HG03159 (cell line): ENCODE data around the gene MAP7D2.
"Not testable (repeated sequence)": the region's sequence is repeated elsewhere in the genome, so short reads cannot be mapped to it uniquely, and the experiment has no call there.

Experiments used
- ATAC-seq: cut with Tn5 transposase; IDR thresholded peaks from one replicate; pipeline ENCODE4 v1.9.1; 2021; ENCODE audit warnings: mild to moderate bottlenecking, moderate library complexity; ENCODE audit not compliant: unreplicated experiment

MAP7D2 gene

DNA sequence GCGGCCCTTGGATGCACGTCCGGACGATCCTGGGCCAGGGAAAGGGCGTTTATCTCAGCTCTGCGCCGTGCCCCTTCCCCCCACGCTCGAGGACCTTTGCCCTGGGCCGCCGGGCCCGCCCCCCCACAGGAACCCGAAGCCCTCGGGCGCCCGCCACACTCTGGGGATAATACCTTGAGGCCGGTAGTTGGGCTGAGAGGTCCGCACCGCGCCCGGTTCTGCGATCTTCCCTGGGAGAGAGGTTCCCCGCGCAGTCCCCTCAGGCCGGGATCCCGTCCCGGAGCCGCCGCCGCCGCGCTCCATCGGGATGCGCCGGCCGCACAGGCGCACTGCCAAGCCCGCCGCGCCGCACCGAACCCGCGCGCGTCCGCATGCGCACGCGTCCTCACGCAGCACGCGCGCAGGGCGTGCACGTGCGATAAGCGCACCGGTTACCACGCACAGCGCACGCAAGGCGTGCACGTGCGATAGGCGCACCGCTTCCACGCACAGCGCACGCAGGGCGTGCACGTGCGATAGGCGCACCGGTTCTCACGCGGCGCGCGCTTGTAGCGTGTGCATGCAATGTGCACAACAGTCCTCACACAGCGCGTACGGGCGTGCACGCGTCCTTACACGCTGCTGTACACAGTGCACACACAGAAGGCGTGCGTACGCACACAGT lies at the start of gene MAP7D2:
Gene MAP7D2, minus strand, starts transcription at position 331 of the 664 bp plus-strand sequence. Its CDS starts 28 bp downstream, at position 303.
- ATAC-seq = no peak

DNA sequence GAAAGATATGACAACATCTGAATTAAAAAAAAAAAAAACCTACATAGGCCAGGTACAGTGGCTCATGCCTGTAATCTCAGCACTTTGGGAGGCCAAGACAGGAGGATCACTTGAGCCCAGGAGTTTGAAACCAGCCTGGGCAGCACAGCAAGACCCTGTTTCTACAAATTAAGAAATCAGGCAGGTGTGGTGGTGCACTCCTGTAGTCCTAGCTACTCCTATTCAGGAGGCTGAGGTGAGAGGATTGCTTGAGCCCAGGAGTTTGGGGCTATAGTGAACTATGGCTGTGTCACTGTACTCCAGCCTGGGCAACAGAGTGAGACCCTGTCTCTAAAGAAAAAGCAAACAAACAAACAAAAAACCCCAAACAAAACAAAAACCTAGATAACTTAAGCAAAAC lies 45.8 kb upstream of the MAP7D2 start:
- ATAC-seq = not testable (repeated sequence)

DNA sequence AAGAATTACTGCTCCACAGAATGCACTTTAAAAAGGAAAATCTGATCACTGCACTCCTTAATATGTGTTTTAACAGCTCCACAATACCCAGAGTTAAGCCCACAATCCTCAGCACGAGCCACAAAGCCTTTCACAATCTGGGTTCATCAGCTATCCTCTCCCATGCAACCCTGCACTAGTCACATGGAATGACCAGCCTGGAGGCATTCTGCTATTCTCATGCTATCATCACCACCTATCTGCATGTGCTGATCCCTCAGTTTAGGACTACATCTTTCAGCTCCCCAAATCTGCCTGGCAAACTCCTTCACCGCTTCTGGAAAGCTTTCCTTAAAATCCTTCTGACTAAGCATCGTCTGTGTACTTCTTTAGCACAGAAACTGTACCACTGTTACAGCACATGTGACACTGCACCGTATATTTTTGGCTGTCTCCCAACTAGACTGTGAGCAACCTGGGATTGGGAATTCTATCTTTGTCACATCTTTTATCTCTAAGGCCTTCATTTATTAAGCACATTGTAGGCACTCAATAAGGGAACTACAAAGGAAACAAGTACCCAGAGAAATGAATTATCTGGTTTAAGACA lies 43.2 kb upstream of the MAP7D2 start:
- ATAC-seq = no peak

DNA sequence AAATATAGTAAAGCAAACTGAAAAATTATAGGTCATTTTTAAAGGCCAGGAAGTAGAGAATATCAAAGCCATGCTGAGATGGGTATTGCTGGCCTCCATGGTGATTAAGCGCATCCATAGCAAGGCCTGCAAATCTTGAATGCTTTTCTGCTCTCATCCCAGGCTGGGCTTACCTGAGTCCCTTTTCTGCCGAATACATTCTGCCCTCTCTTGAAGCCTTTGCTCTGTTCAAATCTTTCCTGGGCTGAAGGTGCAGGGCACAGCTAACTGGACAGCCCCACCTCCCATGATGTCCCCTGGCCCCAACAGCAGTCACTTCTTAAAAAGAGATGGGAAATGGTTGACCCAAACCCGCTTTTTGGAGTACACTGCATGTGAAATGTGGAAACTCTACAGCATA lies 35.0 kb upstream of the MAP7D2 start:
- no peak for ATAC-seq

DNA sequence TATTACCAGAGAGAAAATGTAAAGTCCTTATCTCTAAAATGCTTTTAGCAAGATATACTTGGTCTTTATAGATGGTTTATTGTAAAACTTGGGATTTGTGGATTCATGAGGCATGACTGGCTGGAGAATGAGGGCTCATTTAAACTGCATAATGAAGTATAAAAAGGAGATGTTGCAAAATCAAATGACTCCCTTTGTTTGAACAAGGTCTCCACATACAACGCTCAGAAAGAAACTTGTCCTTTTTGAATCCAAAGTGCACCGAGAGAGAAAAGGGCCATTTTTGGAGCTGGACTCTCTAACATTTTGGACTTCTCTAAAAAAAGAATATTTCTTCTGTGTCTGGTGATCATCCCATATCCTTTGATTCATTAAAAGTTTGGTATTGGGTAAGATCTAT lies 32.6 kb upstream of the MAP7D2 start:
- ATAC-seq = no peak

DNA sequence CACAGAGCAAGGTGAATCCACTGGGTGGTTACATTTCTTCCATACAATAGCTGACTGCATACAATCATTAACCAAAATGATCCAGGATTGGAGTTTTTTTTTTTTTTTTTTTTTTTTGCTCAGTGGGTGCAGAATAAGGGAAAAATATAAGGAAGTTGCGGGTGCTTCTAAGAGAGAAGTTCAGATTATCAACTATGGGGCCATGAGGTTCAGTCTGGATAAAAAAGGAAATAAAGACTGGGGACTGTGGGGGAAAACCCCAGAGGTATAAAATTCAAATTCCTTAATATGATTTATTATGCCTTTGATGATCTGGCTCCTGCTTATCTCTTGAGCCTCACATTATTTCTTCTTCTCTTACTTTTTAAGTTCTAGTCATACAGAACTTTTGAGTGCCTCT lies 30.9 kb upstream of the MAP7D2 start:
- no peak for ATAC-seq

DNA sequence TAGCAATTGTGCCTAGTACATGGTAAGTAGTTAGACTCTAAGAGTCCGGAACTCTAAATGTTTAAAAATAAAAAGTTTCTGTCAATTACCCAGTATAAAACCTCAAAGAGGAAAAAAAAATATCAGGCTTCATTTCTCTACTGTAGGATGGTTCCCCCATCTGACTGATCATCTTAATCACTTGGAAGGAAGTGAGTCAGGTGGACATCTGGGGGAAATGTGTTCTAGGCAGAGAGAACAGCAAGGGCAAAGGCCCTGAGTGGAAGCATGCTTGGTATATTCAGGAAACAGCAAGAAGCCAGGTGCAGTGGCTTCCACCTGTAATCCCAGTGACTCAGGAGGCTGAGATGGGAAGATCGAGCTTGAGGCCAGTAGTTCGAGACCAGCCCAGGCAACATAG lies 27.8 kb upstream of the MAP7D2 start:
- no peak for ATAC-seq

DNA sequence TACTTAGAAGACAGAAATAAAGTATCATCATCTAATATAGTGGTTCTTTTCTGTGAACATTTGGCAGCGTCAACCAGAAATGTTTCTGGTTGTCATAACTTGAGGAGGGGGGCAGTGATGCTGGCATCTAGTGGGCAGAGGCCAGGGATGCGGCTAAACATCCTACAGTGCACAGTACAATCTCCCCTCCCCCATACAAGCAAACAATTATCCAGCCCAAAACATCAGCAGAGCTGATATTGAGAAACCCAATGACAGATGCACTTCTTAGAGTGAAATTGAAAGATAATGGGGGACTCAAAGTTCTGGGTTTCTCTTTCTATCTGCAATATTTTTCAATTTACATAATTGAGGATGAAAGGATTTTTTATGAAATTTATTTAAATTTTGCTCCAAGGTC lies 26.9 kb upstream of the MAP7D2 start:
- no peak for ATAC-seq

DNA sequence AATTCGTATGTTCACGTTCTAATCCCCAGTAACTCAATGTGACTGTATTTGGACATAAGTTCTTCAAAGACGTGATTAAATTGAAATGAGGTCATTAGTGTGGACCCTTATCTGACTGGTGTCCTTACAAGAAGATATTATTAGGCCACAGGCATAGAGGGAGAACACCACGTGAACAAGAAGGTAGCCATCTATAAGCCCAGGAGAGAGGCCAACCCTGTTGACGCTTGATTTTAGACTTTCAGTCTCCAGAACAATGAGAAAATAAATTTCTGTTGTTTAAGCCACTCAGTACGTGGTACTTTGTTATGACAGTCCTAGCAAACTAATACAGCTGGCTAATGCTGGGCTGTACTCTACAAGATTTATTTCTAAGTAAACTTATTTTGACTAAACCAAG lies 26.4 kb upstream of the MAP7D2 start:
- no peak for ATAC-seq

DNA sequence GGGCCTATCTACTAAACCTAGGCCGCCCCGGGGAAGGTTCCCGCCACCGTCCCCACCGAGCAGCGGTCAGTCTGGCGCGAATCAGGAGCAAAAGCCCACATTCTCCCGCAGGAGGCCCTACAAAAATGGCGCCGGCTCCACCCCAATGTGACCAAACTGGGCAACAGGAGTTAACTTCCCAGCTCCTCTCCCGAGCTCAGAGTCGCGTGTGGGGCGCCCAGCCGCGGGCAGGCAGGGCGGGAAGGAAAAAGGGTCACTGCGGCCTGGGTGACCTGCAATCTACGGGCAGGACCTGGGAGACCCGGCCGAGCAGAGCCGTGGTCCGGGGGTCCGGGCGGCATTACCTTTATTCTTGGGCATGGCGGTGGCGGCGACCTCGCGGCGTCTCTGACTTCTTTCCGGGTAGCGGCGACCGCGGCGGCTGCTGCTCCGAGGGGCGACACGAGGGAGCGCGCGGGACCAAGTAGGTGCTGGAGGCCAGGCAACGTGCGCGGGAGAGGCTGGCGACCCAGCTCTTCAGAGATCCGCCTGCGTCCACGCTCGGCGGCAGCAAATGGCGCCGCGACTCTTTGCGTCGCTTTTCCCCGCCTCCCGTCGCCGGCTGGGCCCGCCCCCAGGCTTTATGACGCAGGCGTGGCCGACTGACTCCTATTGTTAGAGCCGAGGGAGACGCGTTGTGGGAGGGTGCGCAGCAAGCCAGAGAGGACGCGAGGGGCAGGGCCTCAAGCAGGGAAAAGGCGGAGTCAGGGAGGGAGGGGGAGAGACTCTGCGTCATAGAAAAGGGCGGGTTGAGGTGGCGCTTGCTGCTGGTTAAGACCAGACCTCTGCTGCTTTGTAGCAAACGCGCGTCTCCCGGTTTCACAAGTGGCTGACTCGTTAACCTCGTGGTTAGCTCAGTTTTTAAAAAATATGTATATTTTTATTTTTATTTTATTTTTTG lies 24.8 kb upstream of the MAP7D2 start, which contains the start of gene EIF1AX:
Gene EIF1AX, minus strand, starts transcription at position 558 of the 940 bp plus-strand sequence. Its CDS starts 198 bp downstream, at position 360.
- peak; percentile 98 for ATAC-seq

DNA sequence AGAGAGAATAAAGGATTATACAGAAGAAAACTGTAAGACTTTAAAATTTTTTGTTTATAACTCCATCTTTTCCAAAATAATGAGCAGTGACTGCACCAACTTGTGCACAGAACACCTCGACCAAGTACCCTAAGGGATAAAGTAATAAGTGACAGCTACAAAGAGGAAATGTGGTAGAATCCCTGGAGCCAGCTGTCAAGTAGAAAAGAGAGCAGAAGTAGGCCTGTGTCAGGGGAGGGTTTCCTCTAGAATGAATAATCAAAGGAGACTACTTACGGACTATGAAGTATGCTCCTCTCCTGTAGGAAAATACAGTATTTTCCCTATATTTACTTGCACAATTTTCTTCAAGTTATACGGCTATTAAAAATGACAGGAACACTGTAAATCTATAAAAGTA lies 23.7 kb upstream of the MAP7D2 start:
- ATAC-seq = no peak

DNA sequence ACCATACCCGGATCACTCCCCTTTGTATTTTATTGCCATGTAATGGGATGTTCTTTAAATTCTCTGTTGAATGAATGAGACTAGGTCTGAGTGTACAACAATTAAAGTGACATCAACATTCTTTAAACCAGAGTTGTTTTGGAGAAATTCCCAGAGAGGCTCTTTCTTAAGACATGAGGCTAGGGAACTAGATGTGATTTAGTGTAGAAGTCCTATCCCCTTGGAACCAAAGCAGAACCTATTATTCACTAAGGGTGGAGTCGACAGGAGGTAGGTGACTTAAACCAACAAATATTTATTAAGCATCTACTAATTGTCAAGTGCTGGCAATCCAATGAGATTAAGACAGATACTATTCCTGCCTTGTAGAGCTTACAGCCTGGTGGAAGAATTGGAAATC lies 23.3 kb upstream of the MAP7D2 start:
- ATAC-seq = no peak

DNA sequence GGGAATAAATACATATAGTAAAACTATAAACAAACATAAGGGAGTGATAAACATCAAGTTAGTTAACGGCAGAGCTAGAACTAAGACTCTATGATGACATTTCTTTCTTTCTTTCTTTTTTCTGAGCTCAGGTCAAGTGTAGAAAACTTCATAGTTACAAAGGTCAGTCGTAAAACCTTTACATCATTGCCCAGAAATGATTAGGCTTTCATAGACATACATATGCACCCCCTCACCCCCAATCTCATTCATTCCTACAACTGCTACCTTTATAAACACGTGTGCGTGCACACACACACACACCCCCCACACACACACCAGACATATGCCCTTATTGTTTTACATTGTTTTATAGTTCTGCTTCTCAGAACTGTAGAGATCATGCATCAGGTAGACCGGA lies 19.2 kb upstream of the MAP7D2 start:
- ATAC-seq = no peak

DNA sequence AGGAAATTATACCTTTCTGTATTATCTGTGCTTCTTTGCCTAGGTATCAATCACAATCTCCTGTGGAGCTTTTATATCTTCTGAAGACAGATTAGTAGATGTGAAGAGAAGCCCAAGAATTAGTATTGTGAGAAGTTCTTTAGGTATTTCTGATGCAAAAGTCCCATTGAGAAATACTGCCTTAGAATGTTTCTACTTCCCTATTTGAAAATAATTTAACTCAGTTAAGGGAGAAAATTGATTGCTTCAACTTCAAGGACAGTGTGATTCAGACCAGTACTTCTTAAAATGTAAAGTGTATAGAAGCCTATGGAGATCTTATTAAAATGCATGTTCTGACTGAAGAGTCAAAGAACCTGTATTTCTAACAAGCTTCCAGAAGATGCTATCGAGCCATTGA lies 16.0 kb upstream of the MAP7D2 start:
- ATAC-seq = no peak

DNA sequence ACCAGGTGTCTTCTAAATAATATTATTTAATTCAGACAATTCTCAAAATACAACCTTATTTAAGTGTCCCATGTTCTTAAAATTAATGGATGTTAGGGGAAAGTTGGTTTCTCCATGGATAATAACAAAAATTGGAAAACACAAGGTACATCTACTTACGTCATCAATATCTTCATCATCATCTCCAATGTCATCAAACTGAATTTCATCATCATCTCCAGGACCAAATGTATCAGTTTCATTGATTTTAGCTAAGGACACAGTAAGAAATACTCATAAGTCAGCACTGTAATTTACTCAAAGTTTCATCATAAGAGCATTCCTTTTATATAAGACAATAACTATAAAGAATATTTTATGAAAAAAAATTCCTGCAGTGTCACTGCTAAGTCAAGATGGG lies 13.7 kb upstream of the MAP7D2 start:
- ATAC-seq = no peak

DNA sequence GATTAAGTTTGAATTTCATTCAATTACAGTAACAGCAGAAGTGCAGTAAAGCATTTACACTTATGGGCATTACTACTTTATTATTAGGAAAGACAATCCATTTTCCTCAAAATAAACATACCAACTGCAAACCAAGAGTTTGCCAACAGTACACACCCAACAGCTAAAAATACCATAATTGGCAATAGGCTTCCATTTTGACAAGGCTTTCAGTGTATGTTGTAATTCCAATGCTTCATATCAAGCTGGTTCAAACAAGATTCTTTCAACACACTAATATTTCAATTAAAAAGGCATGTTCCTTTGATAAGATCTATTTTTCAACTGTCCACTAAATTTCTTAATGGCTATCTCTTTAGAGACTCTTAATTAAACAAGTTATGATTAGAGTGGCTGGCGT lies 12.8 kb upstream of the MAP7D2 start:
- ATAC-seq = no peak

DNA sequence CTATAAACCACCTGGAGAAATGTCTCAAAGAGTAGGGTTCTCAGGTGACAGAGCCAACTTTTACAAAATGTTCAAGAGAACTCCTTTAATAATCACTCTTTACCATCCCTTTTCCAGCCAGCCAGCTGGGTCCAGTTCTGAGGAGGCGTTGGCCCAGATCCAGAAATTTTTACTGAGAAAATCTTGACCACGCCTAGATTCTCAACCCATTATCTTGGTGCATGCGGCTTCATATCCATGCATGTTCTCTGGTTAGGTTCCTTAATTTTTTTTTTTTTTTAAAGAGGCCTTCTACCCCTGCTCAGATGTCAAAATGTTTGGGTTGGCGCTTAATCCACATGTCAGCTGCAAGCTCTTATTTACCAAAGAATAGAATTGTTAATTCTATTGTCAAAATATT lies 12.0 kb upstream of the MAP7D2 start:
- ATAC-seq = no peak

DNA sequence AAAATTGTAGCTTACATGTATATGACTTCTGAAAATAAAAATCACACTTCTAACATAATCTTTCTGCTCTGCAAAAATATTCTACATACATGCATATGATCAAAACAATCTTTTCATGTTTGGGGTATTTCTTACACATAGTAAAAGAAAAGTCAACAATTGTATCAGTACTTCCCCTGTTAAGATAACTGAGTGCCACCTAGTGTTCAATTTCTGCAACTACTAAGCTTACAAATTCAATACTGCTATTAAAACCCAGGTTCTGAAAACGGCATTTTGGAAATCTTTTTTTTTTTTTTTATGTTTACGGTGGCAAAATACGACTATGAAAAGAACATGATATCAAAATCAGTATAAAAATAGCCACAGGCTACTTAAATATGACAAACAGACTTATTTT lies 10.7 kb upstream of the MAP7D2 start:
- ATAC-seq = peak; percentile 68

DNA sequence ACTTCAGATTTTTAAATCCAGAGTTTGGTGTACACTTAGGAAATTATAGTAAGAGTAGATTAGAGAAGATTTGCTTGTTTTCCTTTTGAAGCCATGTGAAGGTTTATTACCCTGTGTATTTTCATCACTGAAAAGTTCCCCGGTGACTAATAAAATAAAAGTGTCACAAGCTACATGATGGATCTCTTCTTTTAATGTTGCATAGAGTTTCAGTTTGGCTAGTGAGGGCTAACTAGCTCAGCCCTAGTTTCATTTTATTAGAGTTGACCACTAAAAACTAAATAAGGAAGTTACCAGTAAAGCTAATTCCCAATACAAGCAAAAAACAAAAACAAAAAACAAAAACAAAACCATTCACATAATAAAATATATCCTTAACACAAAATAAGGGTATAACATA lies 10.1 kb upstream of the MAP7D2 start:
- peak; percentile 60 for ATAC-seq

DNA sequence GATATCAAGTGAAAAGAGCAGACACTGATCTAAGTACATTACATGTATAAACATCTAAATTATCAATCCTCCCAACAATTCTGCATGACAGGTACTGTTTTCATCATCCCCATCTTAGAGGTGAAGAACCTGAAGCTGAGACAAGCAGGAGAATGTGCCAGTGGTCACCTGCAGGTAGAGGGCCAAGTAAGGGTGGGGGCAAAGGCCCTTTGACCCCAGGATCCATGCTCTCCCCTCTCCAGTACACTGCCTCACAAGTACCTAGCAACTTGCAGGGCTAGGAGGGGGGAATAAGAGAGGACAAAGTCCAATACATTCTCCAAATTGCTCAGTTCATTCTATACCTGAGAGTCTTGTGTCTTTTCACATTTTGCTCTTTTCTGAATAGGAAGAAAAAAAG lies 8.3 kb upstream of the MAP7D2 start:
- no peak for ATAC-seq

DNA sequence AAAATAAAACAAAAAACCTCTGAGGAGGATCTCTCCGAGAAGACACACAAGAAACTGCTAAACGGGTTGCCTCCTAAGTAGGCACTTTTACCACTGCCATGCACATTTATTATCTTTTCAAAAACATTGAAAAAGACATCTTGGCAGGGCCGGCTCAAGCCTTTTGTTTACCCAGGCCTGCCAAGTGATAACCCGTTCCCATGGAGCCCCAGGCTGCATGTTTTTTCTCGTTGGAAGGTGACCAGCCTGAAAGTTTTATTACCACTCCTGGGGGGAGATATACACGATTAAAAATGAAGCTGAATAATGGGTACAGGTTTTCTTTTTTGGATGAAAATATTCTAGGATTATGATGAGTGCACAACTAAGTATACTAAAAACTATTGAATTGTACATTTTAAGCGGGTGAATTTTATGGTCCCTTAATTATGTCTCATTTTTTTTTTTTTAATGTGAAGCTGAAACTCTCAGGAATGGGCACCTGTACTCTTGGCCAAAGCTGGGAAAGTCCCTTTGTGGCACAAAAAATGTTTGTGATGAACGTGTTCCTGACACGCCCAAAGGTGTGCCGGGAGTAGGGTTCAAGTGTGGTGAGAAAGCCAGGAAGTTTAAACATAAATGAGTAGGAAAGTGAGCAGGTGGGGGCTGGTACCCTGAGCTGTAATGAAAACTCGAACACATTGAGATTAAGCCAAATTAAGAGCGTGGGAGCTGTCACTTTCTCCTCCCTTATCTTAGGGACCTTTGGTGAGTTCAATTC lies 1.5 kb upstream of the MAP7D2 start:
- ATAC-seq = no peak
